NCI-H146 (cell line): ENCODE results near the gene FEZF1.

Experiments used
- DNase-seq: peaks from one replicate; lab custom pipeline; 2025; lab: John Stamatoyannopoulos, UW

FEZF1 gene

GRCh38 chr7:122307228-122307621 is 2.7 kb upstream of the FEZF1 start:
- DNase-seq, result no peak

DNA sequence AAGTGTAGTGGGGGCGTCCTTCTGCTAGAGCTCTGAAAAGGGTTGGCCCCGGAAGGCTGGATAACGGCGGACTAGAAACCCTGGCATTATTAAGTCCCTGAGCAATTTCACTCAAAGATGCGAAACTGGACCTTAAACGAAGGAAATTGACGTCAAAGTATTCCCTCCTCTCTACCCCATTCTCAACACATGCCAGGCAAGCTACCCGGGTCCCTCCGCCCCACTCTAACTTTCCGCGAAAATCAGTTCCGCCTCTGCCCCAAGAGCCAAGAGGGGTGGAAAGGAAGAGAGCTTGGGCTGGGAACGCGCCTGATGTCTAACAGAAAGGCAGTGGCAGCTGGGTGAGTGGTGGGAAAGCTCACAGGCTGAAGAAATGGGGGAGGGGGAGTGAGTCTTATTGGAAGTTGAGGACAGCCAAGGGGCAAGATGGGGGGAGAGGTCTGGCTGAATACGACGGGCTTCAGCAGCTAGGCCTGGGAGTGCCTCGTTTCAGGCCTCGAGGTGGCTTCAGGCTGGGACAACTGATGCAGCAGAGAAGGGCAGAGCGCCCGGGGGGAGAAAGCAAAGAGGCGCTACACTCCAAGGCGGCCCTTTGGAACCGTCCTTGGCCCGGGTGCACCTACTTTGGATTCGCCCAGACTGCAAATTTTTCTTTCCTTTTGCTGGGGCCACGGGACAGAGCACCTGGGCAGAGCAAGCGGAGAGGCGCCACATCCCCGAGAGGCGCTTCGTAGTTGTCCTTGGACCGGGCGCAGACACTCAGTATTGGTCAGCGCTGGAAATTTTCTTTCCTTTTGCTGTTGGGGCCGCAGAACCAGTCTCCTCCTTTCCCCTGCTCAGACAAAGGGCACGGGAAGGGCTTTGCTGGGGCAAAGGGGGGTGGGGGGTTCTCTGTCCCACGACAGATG is 2.0 kb upstream of the FEZF1 start:
- DNase-seq, result no peak

GRCh38 chr7:122305475-122306319 is 1.1 kb upstream of the FEZF1 start:
- peak; percentile 76 for DNase-seq

DNA sequence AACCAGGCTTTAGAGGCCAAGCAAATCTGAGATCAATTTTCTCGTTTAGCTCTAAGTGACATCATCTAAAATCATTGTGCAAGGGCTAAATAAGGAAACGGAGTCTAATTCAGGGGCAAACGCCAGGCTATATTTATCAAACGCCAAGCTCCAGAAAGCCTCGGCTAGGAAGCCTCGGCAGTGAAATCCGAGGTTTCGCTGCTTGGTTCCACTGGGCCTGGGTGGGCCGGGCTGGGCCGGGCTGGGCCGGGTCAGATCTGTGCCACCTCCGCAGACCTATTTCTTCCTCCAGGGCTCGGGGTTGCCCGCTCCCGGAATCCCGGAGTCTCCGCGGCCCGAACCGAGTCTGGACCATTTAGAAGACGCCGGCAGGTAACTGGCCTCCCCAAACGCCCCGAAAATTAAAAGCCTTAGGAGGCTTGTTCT is 459 bp upstream of the FEZF1 start:
- DNase-seq, result no peak

DNA sequence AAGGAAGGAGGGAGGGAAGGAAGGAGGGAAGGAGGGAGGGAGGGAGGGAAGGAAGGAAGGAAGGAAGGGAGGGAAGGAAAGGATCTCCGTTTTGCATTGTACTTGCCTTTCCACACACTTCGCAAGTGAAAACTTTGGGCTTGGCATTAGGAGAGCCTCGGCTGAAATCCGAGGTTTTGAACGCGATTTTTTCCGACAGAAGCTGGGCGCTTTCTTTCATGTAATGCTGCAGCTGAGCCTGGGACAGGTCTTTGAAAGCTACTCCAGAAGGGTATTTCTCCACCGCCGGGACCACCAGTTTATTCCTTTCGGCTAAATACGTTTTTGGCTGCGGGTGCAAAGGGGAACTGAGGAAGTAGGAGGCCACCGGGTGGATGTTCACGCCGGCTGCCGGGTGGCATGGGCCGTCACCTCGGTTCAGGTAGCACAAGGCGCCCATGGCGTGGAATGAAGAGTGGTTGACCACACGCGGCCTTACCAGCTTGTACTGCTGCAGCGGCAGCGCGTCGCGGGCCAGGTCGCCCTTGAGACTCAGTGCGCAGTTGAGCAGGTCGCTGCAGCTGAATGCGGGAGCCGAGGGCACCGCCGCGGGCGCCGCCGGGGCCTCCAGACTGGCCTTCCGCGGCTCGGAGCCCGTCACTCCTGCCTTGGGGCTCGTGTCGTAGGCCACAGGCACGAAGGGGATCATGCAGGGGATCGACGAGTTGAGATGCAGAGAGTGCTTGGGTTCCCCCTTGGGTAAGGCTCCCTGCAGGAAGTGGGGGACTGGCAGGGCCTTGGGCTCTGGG is 825 bp downstream of the FEZF1 start:
- peak; percentile 37 for DNase-seq

DNA sequence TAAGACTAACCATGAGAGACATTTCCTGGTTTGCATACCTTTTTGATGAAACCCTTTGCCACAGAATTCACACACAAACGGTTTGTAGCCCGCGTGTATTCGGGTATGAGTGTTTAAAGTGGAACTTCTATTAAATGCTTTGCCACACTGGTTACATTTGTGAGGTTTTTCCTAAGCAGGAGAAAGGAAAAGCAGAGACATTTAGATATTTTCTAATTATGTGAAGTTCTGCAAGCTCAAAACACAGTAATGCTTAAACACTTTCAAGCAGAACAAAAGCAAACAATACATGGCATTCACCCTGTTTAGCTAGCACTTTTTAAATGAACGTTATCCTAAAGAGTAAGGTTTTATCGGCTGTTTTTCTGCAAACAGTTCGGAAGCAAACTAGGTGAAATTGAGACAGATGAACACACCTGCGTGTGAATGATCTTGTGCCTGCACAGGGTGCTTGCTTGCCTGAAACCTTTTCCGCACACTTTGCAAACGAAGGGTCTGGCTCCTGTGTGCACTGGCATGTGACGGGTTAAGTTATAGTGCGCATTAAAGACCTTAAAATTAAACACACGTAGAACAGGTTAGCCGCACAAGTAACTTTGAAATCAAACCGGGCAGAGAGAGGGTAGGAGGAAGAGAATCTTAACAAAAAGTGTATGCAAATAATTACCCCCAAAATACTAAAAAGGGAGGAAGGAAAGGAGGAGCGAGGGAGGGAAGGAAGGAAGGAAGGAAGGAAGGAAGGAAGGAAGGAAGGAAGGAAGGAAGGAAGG is 1.6 kb downstream of the FEZF1 start:
- no peak for DNase-seq

- DNase-seq, result no peak
Observed at GRCh38 chr7:122301858-122302760, 2.4 kb downstream of the FEZF1 start.

DNA sequence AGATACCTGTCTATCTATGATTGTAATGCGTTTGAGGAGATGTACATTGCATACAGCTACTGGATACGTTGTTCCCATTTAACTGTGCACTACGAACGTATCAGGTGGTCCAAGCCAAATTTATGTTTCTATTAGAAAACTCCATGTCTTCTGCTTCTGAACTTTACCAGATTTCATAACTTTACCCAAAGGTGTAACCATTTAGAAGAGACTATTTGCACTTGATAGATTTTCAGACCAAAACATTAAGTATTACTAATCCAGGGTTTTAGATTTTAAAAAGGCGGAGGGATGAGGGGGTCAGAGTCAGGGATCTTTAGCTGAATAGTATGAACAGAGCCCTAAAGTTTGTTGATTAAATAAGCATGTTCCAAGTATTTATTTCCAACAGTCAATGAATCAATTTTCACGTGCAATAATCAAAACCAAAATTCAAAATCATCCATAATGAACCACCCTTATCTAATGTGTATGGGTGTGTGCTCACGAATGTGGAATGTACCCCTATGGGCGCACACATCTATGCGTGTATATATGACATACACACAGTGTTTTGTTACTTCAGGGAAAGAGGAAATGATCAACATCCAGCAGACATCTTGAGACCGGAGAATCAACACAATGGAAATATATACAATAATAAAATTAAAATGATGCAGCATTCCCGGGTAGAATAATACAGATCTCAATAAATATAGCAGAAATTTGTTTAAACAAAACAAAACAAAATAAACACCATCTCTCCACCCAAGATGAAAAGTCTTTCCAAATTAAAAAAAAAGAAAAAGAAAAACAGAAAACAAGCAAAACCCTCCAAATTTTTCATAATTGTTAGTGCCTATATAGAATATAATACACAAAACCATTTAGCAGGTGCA is 3.4 kb downstream of the FEZF1 start:
- no peak for DNase-seq

DNA sequence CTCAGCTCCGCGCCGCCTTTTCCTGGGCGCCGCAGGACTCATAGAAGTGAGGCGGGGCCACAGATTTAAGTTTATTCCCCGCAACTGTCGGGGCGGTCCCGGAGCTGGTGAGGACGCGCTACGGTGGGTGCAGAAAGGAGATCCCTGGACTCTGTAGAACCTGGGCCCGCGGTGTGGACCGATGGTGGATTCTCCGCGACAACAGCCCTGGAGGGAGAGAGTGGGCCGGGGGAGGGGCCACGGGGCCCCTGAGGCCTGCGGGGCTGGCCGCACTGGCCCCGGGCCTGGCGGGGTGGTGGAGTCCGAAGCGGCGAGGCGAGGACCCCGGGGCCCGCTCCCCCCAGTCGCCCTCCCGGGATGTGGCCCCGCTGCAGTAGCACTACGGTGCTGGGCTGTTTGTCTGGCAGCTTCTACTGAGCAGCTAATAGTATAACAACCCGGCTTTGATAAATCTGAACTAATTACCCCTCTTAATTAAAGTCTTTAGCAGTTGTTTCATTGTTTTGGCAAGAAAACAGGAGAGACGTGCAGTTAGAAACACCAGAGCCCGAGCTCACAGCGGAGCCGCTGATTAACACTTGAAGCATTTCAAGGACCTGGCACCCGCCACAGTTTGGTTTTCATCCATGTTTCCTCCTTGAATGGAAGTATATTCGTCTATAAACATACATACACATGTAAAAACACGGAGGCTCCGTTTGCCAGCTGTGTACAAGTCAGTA is 4.2 kb downstream of the FEZF1 start:
- DNase-seq, result no peak

GRCh38 chr7:122299624-122300210 is 4.8 kb downstream of the FEZF1 start:
- no peak for DNase-seq

DNA sequence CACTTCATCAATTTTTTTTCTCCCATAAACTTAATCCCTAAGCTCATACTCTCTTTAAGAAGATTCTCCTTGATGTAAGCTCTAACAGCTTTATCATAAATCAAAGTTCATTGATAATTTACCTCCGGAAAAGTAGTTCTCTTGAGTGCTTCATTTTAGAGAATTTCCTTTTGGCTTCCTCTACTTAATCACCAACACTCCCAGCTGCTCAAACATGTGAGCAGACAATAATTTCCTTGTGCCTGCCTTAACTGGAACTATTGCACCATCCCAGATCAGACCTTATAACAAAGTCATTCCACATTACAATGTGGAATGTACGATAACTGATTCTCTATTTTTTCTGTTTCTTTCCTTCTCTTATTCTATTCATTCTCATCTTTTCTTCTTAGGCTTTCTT is 5.9 kb downstream of the FEZF1 start:
- DNase-seq, result no peak

- DNase-seq, result no peak
Observed at GRCh38 chr7:122298131-122298530, 6.4 kb downstream of the FEZF1 start.

DNA sequence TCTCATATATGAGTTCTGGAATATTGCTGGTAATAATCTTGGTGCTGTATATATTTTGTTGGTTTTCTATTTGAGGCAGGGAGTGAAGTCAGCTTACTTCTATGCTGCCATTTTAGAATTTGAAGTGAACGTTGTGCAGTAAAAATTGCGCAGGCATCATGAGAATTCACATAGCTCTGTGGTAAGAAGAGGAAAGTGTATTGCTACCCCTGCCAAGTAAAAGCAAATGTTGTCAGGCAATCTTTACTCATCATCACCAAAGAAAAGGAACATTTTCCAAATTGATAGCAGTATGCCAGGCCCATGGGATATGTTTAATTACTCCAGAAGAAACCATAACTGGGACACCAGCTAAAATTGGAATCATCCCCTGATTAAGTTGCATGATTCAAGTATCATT is 13.4 kb downstream of the FEZF1 start:
- no peak for DNase-seq

- no peak for DNase-seq
Observed at GRCh38 chr7:122290476-122290875, 14.1 kb downstream of the FEZF1 start.

GRCh38 chr7:122289426-122289825 is 15.1 kb downstream of the FEZF1 start:
- no peak for DNase-seq

GRCh38 chr7:122284608-122285007 is 19.9 kb downstream of the FEZF1 start:
- peak; percentile 34 for DNase-seq

GRCh38 chr7:122273117-122273516 is 31.4 kb downstream of the FEZF1 start:
- DNase-seq, result no peak

DNA sequence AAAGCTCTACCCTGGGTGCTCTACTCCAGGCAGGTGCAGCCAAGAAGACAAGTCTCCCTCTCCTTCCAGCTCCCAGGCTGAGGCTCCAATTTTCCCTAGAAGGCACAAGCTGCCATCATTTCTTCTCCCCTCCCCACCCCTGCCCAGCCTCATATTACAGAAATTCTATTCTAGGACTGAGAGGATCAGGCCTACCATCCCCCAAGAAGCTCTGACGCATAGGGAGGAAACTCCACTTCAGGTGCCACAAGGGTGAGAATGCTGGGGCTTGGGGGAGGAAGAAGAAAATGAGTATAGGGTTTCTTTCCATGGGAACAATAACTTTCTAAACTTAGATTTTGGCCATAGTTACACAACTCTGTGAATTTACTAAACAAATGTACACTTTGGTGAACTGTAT is 35.3 kb downstream of the FEZF1 start:
- no peak for DNase-seq
